Loucy (cell line): ENCODE results near the gene UGT1A6.

Source experiments
- H2AFZ ChIP-seq: fragments of 200-600 bp; sonication (generic); 2 replicates; pipeline ENCODE4 v1.6.0; 2016; ENCODE audit warnings: antibody characterized with exemption, mild to moderate bottlenecking, low read length, moderate library complexity
- H3F3A ChIP-seq: fragments of 200-600 bp; 2 replicates; pipeline ENCODE4 v1.6.0; 2016; ENCODE audit warnings: antibody characterized with exemption, low read depth, mild to moderate bottlenecking
- H3K27me3 ChIP-seq: fragments of 200-600 bp; sonication (generic); 2 replicates; pipeline ENCODE4 v1.6.1; 2014; ENCODE audit warnings: low read length, mild to moderate bottlenecking; ENCODE audit not compliant: insufficient read depth, poor library complexity, severe bottlenecking
- H3K36me3 ChIP-seq: fragments of 200-600 bp; sonication (generic); 2 replicates; pipeline ENCODE4 v1.6.1; 2016; ENCODE audit warnings: low read length; ENCODE audit not compliant: insufficient read depth
- H3K4me1 ChIP-seq: fragments of 200-600 bp; sonication (generic); 2 replicates; pipeline ENCODE4 v1.5.1; 2014; ENCODE audit warnings: low read length, mild to moderate bottlenecking; ENCODE audit not compliant: insufficient read depth, poor library complexity, severe bottlenecking
- H3K4me2 ChIP-seq: fragments of 200-600 bp; sonication (generic); 2 replicates; pipeline ENCODE4 v1.6.0; 2014; ENCODE audit warnings: antibody characterized with exemption, low read length, low read depth, mild to moderate bottlenecking; ENCODE audit not compliant: poor library complexity, severe bottlenecking
- H3K4me3 ChIP-seq: fragments of 200-600 bp; sonication (generic); 2 replicates; pipeline ENCODE4 v1.5.1; 2014; ENCODE audit warnings: low read length, mild to moderate bottlenecking, mixed read lengths; ENCODE audit not compliant: poor library complexity, severe bottlenecking
- H3K79me2 ChIP-seq: fragments of 200-600 bp; sonication (generic); 2 replicates; pipeline ENCODE4 v1.6.1; 2014; ENCODE audit warnings: low read length; ENCODE audit not compliant: insufficient read depth
- H3K9ac ChIP-seq: fragments of 200-600 bp; sonication (generic); 2 replicates; pipeline ENCODE4 v1.6.0; 2014; ENCODE audit warnings: mild to moderate bottlenecking, low read depth, low read length, moderate library complexity; ENCODE audit not compliant: poor library complexity, severe bottlenecking
- H3K9me2 ChIP-seq: fragments of 200-600 bp; sonication (generic); replicated peaks from 2 replicates; pipeline ENCODE4 v1.6.1; 2016; ENCODE audit warnings: low read depth, low read length, mixed read lengths
- H3K9me3 ChIP-seq: fragments of 200-600 bp; sonication (generic); 2 replicates; pipeline ENCODE4 v1.6.1; 2014; ENCODE audit warnings: mild to moderate bottlenecking, antibody characterized with exemption, low read length, low read depth; ENCODE audit not compliant: insufficient read depth
- H4K20me1 ChIP-seq: fragments of 200-600 bp; sonication (generic); 2 replicates; pipeline ENCODE4 v1.6.0; 2014; ENCODE audit warnings: antibody characterized with exemption, low read length, mild to moderate bottlenecking; ENCODE audit not compliant: insufficient read depth, poor library complexity, severe bottlenecking
- CTCF ChIP-seq: fragments of 200-600 bp; sonication (generic); conservative IDR thresholded peaks from 2 replicates; pipeline ENCODE4 v1.5.1; 2014; ENCODE audit warnings: mild to moderate bottlenecking, antibody characterized with exemption, low read length
- EZH2phosphoT487 ChIP-seq: fragments of 200-600 bp; IDR thresholded peaks from 2 replicates; pipeline ENCODE4 v1.6.1; 2018; ENCODE audit warnings: antibody characterized with exemption, mild to moderate bottlenecking, moderate library complexity, borderline replicate concordance

UGT1A6 gene

GRCh38 chr2:233801357-233802131 lies 108.9 kb downstream of the UGT1A6 start:
- H3F3A ChIP-seq: no peaks in the 10 kb centered on the region
- H3K9me3 ChIP-seq: no peaks in the 10 kb centered on the region
- no peaks in the 10 kb centered on the region for H4K20me1 ChIP-seq
- no peak overlapping the region for H2AFZ ChIP-seq
- no peaks in the 10 kb centered on the region for H3K27me3 ChIP-seq
- no peaks in the 10 kb centered on the region for H3K4me1 ChIP-seq
- H3K79me2 ChIP-seq: no peaks in the 10 kb centered on the region
- H3K4me2 ChIP-seq: no peak overlapping the region
- no peak overlapping the region for H3K4me3 ChIP-seq
- H3K9ac ChIP-seq: no peak overlapping the region
- no peaks in the 10 kb centered on the region for H3K36me3 ChIP-seq
- TF ChIP-seq EZH2phosphoT487: no peak
- no peak for TF ChIP-seq CTCF
- no peaks in the 10 kb centered on the region for H3K9me2 ChIP-seq

GRCh38 chr2:233802132-233802815 lies 109.6 kb downstream of the UGT1A6 start:
- H3K36me3 ChIP-seq: no peaks in the 10 kb centered on the region

GRCh38 chr2:233803292-233803911 lies 110.7 kb downstream of the UGT1A6 start:
- Histone ChIP-seq H3K9ac (no peak overlapping the region), H3K36me3 (no peaks in the 10 kb centered on the region), H4K20me1 (no peaks in the 10 kb centered on the region), H3K9me2 (no peaks in the 10 kb centered on the region), H3K9me3 (no peaks in the 10 kb centered on the region), H3K27me3 (no peaks in the 10 kb centered on the region), H3F3A (no peaks in the 10 kb centered on the region), H3K4me3 (no peak overlapping the region), H2AFZ (no peak overlapping the region), H3K4me2 (no peak overlapping the region), H3K79me2 (no peaks in the 10 kb centered on the region), H3K4me1 (no peaks in the 10 kb centered on the region)
- TF ChIP-seq EZH2phosphoT487: no peak
- TF ChIP-seq CTCF: no peak

More at GRCh38 chr2:233802132-233802815, 109.6 kb downstream of the UGT1A6 start:
- no peaks in the 10 kb centered on the region for H3K9me3 ChIP-seq
- no peaks in the 10 kb centered on the region for H3K9me2 ChIP-seq
- no peaks in the 10 kb centered on the region for H3K4me1 ChIP-seq
- H2AFZ ChIP-seq: no peak overlapping the region
- no peak overlapping the region for H3K9ac ChIP-seq
- no peaks in the 10 kb centered on the region for H4K20me1 ChIP-seq
- H3K4me3 ChIP-seq: no peak overlapping the region
- H3K4me2 ChIP-seq: no peak overlapping the region
- no peaks in the 10 kb centered on the region for H3F3A ChIP-seq
- no peaks in the 10 kb centered on the region for H3K79me2 ChIP-seq
- H3K27me3 ChIP-seq: no peaks in the 10 kb centered on the region
- no peak for TF ChIP-seq CTCF
- no peak for TF ChIP-seq EZH2phosphoT487
